Heart left ventricle (tissue), 16 donors: ENCODE measurements around the gene TRAPPC3. TPM values are rescaled to one million over a fixed set of nuclear protein-coding genes. Genes with fewer than 3 reads are reported as not detected.
A peak's percentile ranks its signal among the peaks of the same experiment; 100 is the strongest.

ENCODE experiments used
- ATAC-seq, 4 donors: fragments of 200-7000 bp; cut with Tn5 transposase; one replicate each; pipeline ENCODE4 v1.9.1; 2020 to 2022; ENCODE audit warnings: moderate library complexity in 4 of 4, mild to moderate bottlenecking in 3 of 4, moderate number of reproducible peaks in 1 of 4
- DNase-seq, 5 donors: peaks; one replicate each; pipeline ENCODE4 v3.0.0-alpha.2; 2020
- H3K27ac ChIP-seq, 12 donors: fragments of 200-600 bp; sonication (generic) in 4 of 12; one replicate each; pipeline versions ENCODE4 v1.5.0 to v1.8.0; 2016 to 2022; ENCODE audit warnings: mild to moderate bottlenecking in 2 of 12
- H3K27me3 ChIP-seq, 9 donors: fragments of 200-600 bp; sonication (generic) in 2 of 9; one replicate each; pipeline versions ENCODE4 v1.5.1 to v1.8.0; 2016 to 2022; ENCODE audit warnings: mild to moderate bottlenecking in 3 of 9
- H3K36me3 ChIP-seq, 9 donors: fragments of 200-600 bp; sonication (generic) in 2 of 9; one replicate each; pipeline versions ENCODE4 v1.5.0 to v1.8.0; 2018 to 2022; ENCODE audit warnings: mild to moderate bottlenecking in 2 of 9
- H3K4me1 ChIP-seq, 12 donors: fragments of 200-600 bp; sonication (generic) in 4 of 12; one replicate each; pipeline versions ENCODE4 v1.5.0 to v1.8.0; 2016 to 2022; ENCODE audit warnings: mild to moderate bottlenecking in 3 of 12
- H3K4me3 ChIP-seq, 12 donors: fragments of 200-600 bp; sonication (generic) in 4 of 12; one replicate each; pipeline versions ENCODE4 v1.5.0 to v1.8.0; 2017 to 2022; ENCODE audit warnings: mild to moderate bottlenecking in 9 of 12, moderate library complexity in 4 of 12
- H3K9me3 ChIP-seq, 12 donors: fragments of 200-600 bp; sonication (generic) in 4 of 12; one replicate each; pipeline versions ENCODE4 v1.5.0 to v1.8.0; 2016 to 2022; ENCODE audit warnings: mild to moderate bottlenecking in 1 of 12
- CTCF ChIP-seq, 12 donors: fragments of 200-600 bp; sonication (generic) in 4 of 12; IDR thresholded peaks; one replicate each; pipeline versions ENCODE4 v1.5.0 to v1.8.0; 2018 to 2022; ENCODE audit warnings: antibody characterized with exemption in 12 of 12, mild to moderate bottlenecking in 5 of 12
- POLR2A ChIP-seq, 2 donors: fragments of 450-650 bp; IDR thresholded peaks; one replicate each; pipeline ENCODE4 v1.6.1; 2017; ENCODE audit warnings: antibody characterized with exemption in 2 of 2, mild to moderate bottlenecking in 2 of 2, moderate library complexity in 2 of 2
- WGBS, 4 donors: extraction: QIAGEN DNeasy Blood & Tissue Kit in 2 of 4; methylation state at CpG; one replicate each; pipeline versions ENCODE4 v1.1.5 to v1.1.7; 2013 to 2018; 5-methylcytosine and 5-hydroxymethylcytosine counted together
- intact Hi-C, 10 donors: fragments of 100-400 bp; cut with DNase I; formaldehyde crosslinking; loops; one replicate each; pipeline versions ENCODE4 v1.11.1 to v1.14.2; 2022
- polyA plus RNA-seq, 2 donors: library from polyadenylated mRNA; stranded (reverse); fragments of 200-250 nt; gene quantifications; one replicate each; pipeline ENCODE4 v1.2.3, GENCODE V29; 2013
- total RNA-seq, 9 donors: library from RNA; depleted of rRNA in 2 of 9; stranded (reverse); fragments of >200 nt in 2 of 9; fragmentation: NEBNext Ultra II Directional in 3 of 9; extraction: Animal tissue kit (Norgen Biotek cat#: 25700) in 3 of 9; gene quantifications; one replicate each; pipeline versions ENCODE4 v1.1.0 to v1.2.4, GENCODE V29; 2016 to 2023
- donor health status: ischemic (EF 13 %, LVEDD 7.1; RV severe dilation, severe dysfunction).
- donor health status: healthy with polysubstance abuse.
- donor health status: DM: no; HTN: yes; CAD: no.
- donor health status: DM: no; HTN: no; CAD: no.
- donor health status: ischemic (EF 25% LVEDD 6.9; RV normal size, moderate dysfunction).
- donor health status: ischemic (EF 25% LVEDD 5.7; RV mildly dilated, moderate dysfunction).
- donor health status: healthy.
- donor health status: DM: yes; HTN: yes; CAD: no.
- donor health status: ischemic (EF 35%, LVEDD 5.7; RV mildly dilated, moderate dysfunction).
- donor health status: nonischemic (EF 11% LVEDD 7.7; RV severe dilation, severe dysfunction).
- donor health status: DM: yes; HTN: yes; CAD: no.
- donor health status: PGD.
- donor health status: ischemic (EF 29% LVEDD 5.4; RV normal size, mild dysfunction).
- donor health status: nonischemic (EF 23%, LVEDD 6.1; RV moderate dilation, normal function).

Gene TRAPPC3
- total and polyA plus RNA-seq, 11 donors, result 40.8 to 89.6 (median 52.9) TPM

GRCh38 chr1:36137226-36137625 is 12.1 kb downstream of the TRAPPC3 start:
- WGBS, 4 donors, result 72 to 82% (median 74%) methylated on average over 5 of the region's 5 CpGs
- TF ChIP-seq CTCF (IDR thresholded peaks at IDR 0.05) (no peak), POLR2A (IDR thresholded peaks at IDR 0.05) (no peak)
- peak overlapping the region in 10 of 12 donors; percentile 26 to 80 (median 68) for H3K27ac ChIP-seq
- H3K9me3 ChIP-seq, result no peaks in the 10 kb centered on the region
- H3K4me1 ChIP-seq, result peaks cover 0 to 57% (median 39%) of the 10 kb centered on the region in 12 donors
- no peak for ATAC-seq
- intact Hi-C loops, result loop anchor here in 1 of 10 donors (5.0 kb wide), 1 partner anchor 35 kb away; no protein-coding TSS in a partner anchor
- H3K4me3 ChIP-seq, result no peak overlapping the region
- DNase-seq, result no peak
- peaks cover 0 to 43% (median 32%) of the 10 kb centered on the region in 9 donors for H3K36me3 ChIP-seq
- H3K27me3 ChIP-seq, result no peaks in the 10 kb centered on the region

DNA sequence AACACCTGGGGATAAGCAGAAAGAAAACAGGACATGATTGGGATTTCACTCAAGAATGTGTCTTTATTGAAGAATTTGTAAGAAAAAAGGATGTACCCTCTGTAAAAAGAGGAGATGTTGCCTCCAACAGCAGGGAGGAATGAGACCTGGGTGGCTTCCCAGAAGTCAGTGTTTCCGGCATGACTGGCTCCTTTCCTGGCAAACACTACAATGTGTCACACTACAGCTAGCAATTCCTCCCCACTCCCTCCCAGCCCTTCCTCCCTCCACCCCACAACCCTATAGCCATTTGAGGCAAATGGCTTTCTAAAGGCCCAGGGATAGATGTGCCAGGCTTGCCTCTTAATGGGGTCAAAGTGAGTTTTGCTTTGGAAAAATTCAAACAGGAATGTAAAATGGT is 12.8 kb downstream of the TRAPPC3 start:
- Histone ChIP-seq H3K27ac (peak overlapping the region in 11 of 12 donors; percentile 23 to 80 (median 67)), H3K4me1 (peaks cover 0 to 52% (median 36%) of the 10 kb centered on the region in 12 donors), H3K4me3 (no peak overlapping the region), H3K9me3 (no peaks in the 10 kb centered on the region), H3K36me3 (peaks cover 0 to 43% (median 32%) of the 10 kb centered on the region in 9 donors), H3K27me3 (no peaks in the 10 kb centered on the region)
- ATAC-seq, result peak; percentile 63 to 82 (median 76)
- WGBS, 4 donors, result 47 to 63% (median 49%) methylated on average over 1 of the region's 1 CpG
- TF ChIP-seq POLR2A (IDR thresholded peaks at IDR 0.05) (no peak), CTCF (IDR thresholded peaks at IDR 0.05) (no peak)
- intact Hi-C loops, result loop anchor here in 1 of 10 donors (5.0 kb wide), 1 partner anchor 34 kb away; no protein-coding TSS in a partner anchor
- DNase-seq, result peak in 3 of 5 donors; percentile 41 to 59 (median 54)

GRCh38 chr1:36135796-36136195 is 13.5 kb downstream of the TRAPPC3 start:
- no peak for ATAC-seq
- DNase-seq, result no peak
- Histone ChIP-seq H3K27me3 (no peaks in the 10 kb centered on the region), H3K4me3 (no peak overlapping the region), H3K36me3 (peaks cover 0 to 43% (median 32%) of the 10 kb centered on the region in 9 donors), H3K4me1 (peaks cover 0 to 52% (median 36%) of the 10 kb centered on the region in 12 donors), H3K27ac (peak overlapping the region in 11 of 12 donors; percentile 8 to 80 (median 67)), H3K9me3 (no peaks in the 10 kb centered on the region)
- TF ChIP-seq CTCF (IDR thresholded peaks at IDR 0.05), result no peak
- TF ChIP-seq POLR2A (IDR thresholded peaks at IDR 0.05), result no peak
- intact Hi-C loops, result loop anchor here in 6 of 10 donors (2.0 to 5.0 kb wide), 3 partner anchors 33 to 37 kb away; no protein-coding TSS in a partner anchor

DNA sequence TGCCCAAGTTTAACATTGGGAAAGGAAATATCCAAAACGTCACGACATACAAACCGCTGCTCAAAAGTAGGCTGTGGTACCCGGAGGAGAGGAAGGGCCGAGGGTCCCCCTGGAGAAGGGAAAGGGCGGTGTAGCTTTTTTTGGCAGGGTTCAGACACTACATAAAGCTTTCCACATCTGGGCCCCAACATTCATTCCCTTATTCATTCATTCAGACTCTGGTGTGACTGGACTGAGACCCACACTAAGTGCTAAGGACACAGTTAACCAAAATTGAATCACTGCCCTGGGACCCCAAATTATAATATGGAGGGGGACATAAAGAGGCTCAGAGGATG is 14.0 kb downstream of the TRAPPC3 start:
- H3K9me3 ChIP-seq, result no peaks in the 10 kb centered on the region
- ATAC-seq, result no peak
- H3K27ac ChIP-seq, result peak overlapping the region in 9 of 12 donors; percentile 31 to 80 (median 67)
- DNase-seq, result no peak
- no peaks in the 10 kb centered on the region for H3K27me3 ChIP-seq
- H3K4me1 ChIP-seq, result peaks cover 0 to 48% (median 35%) of the 10 kb centered on the region in 12 donors
- H3K36me3 ChIP-seq, result peaks cover 0 to 41% (median 32%) of the 10 kb centered on the region in 9 donors
- 50 to 61% (median 52%) methylated on average over 5 to 6 of the region's 6 CpGs for WGBS, 4 donors
- H3K4me3 ChIP-seq, result no peak overlapping the region
- intact Hi-C loops, result loop anchor here in 6 of 10 donors (2.0 to 5.0 kb wide), 3 partner anchors 33 to 36 kb away; no protein-coding TSS in a partner anchor
- TF ChIP-seq POLR2A (IDR thresholded peaks at IDR 0.05), result no peak
- TF ChIP-seq CTCF (IDR thresholded peaks at IDR 0.05), result no peak
